Gastroesophageal sphincter (tissue), 3 donors: Measurements from ENCODE around the gene ATOSB.
A peak's percentile ranks its signal among the peaks of the same experiment; 100 is the strongest.

Experiments used
- CTCF ChIP-seq, 4 experiments: fragments of 200-600 bp in 2 of 4; fragments of 450-650 bp in 2 of 4; sonication (generic) in 1 of 4; IDR thresholded peaks; one replicate each; pipeline ENCODE4 v1.5.1; 2017 to 2019; ENCODE audit warnings: antibody characterized with exemption in 4 of 4, mild to moderate bottlenecking in 2 of 4, moderate library complexity in 2 of 4
- POLR2A ChIP-seq, 2 donors: fragments of 450-650 bp; IDR thresholded peaks; one replicate each; pipeline ENCODE4 v1.6.1; 2017; ENCODE audit warnings: antibody characterized with exemption in 2 of 2, mild to moderate bottlenecking in 2 of 2, moderate library complexity in 1 of 2
- POLR2AphosphoS5 ChIP-seq: sonication (generic); formaldehyde crosslinking; IDR thresholded peaks from one replicate; pipeline ENCODE4 v1.6.1; 2017; ENCODE audit warnings: antibody characterized with exemption

- peak; percentile 85 for TF ChIP-seq POLR2AphosphoS5
- peak in 1 of 4 experiments; percentile 27 for TF ChIP-seq CTCF (IDR thresholded peaks at IDR 0.05)
- peak; percentile 35 to 40 for TF ChIP-seq POLR2A (IDR thresholded peaks at IDR 0.05)
These were observed 12.6 kb downstream of the ATOSB start, which contains the start of gene STOML2 for GRCh38 chr9:35102769-35103659.
